HepG2 (cell line): Measurements from ENCODE around the gene C20orf96. TPM values are rescaled to one million over a fixed set of nuclear protein-coding genes. Genes with fewer than 3 reads are reported as not detected.
A peak's percentile ranks its signal among the peaks of the same experiment; 100 is the strongest.

Experiments used
- HDAC6 ChIP-seq: fragments of 200-600 bp; sonication (generic); IDR thresholded peaks from 2 replicates; pipeline ENCODE4 v1.7.0; 2017; ENCODE audit warnings: mild to moderate bottlenecking, antibody characterized with exemption, low read length, low read depth
- HMG20A ChIP-seq: IDR thresholded peaks from 2 replicates; pipeline ENCODE4 v1.6.1; 2016; ENCODE audit warnings: borderline replicate concordance
- KAT2B ChIP-seq: fragments of 150-350 bp; IDR thresholded peaks from 2 replicates; pipeline ENCODE4 v1.6.1; 2014; ENCODE audit warnings: low read depth, low read length, borderline replicate concordance
- KLF12 ChIP-seq: sonication (generic); formaldehyde crosslinking; IDR thresholded peaks from 2 replicates; pipeline ENCODE4 v1.4.0; 2020; ENCODE audit warnings: missing genetic modification reagents, borderline replicate concordance
- KLF15 ChIP-seq: sonication (generic); formaldehyde crosslinking; IDR thresholded peaks from 2 replicates; pipeline ENCODE4 v1.8.1; 2023; ENCODE audit warnings: borderline replicate concordance, mild to moderate bottlenecking, inconsistent platforms, missing genetic modification reagents, mixed read lengths
- KLF9 ChIP-seq: IDR thresholded peaks from 2 replicates; pipeline ENCODE4 v1.6.1; 2016; ENCODE audit warnings: low read depth
- NAIF1 ChIP-seq: sonication (generic); formaldehyde crosslinking; IDR thresholded peaks from 2 replicates; pipeline ENCODE4 v1.5.0; 2020; ENCODE audit warnings: mild to moderate bottlenecking, missing genetic modification reagents, borderline replicate concordance
- NFYC ChIP-seq: IDR thresholded peaks from 2 replicates; pipeline ENCODE4 v1.6.1; 2016; ENCODE audit warnings: missing genetic modification reagents, missing compliant biosample characterization
- NONO ChIP-seq, 2 experiments: fragments of 450-650 bp in 1 of 2; sonication (generic) in 1 of 2; formaldehyde crosslinking in 1 of 2; IDR thresholded peaks in 1 of 2; conservative IDR thresholded peaks in 1 of 2; 2 replicates each; pipeline versions ENCODE4 v1.6.1 to v1.8.0; 2017 to 2022; ENCODE audit warnings: mild to moderate bottlenecking in 1 of 2, missing genetic modification reagents in 1 of 2, moderate library complexity in 1 of 2
- PHF21A ChIP-seq: sonication (generic); formaldehyde crosslinking; IDR thresholded peaks from 2 replicates; pipeline ENCODE4 v1.5.0; 2020; ENCODE audit warnings: mild to moderate bottlenecking, missing genetic modification reagents
- POLR2A ChIP-seq, 2 experiments: IDR thresholded peaks; 2 replicates each; pipeline ENCODE4 v1.6.1; 2011; ENCODE audit warnings: low read depth in 2 of 2, low read length in 2 of 2, mild to moderate bottlenecking in 1 of 2, moderate library complexity in 1 of 2; ENCODE audit not compliant: insufficient read depth in 1 of 2
- PTBP1 ChIP-seq: fragments of 200-400 bp; formaldehyde crosslinking; IDR thresholded peaks from 2 replicates; pipeline ENCODE4 v1.6.1; 2018; ENCODE audit warnings: low read length, low read depth; ENCODE audit not compliant: poor library complexity, severe bottlenecking
- RAD21 ChIP-seq: fragments of 450-650 bp; formaldehyde crosslinking; IDR thresholded peaks from 2 replicates; pipeline ENCODE4 v1.5.0; 2020; ENCODE audit warnings: mild to moderate bottlenecking
- RELA ChIP-seq: sonication (generic); formaldehyde crosslinking; IDR thresholded peaks from 2 replicates; pipeline ENCODE4 v1.4.0; 2020; ENCODE audit warnings: missing genetic modification reagents
- REXO4 ChIP-seq: sonication (generic); formaldehyde crosslinking; IDR thresholded peaks from 2 replicates; pipeline ENCODE4 v1.8.0; 2022; ENCODE audit warnings: missing genetic modification reagents, mild to moderate bottlenecking, borderline replicate concordance
- SNRNP70 ChIP-seq: fragments of 200-400 bp; formaldehyde crosslinking; IDR thresholded peaks from 2 replicates; pipeline ENCODE4 v1.6.1; 2017; ENCODE audit warnings: mild to moderate bottlenecking, low read depth, low read length, moderate library complexity
- TCF7 ChIP-seq: sonication (generic); IDR thresholded peaks from 2 replicates; pipeline ENCODE4 v1.6.1; 2016; ENCODE audit warnings: antibody characterized with exemption, low read depth
- YEATS4 ChIP-seq: sonication (generic); formaldehyde crosslinking; IDR thresholded peaks from 2 replicates; pipeline ENCODE4 v1.4.0; 2020; ENCODE audit warnings: missing genetic modification reagents, borderline replicate concordance
- ZBTB7A ChIP-seq: sonication (generic); formaldehyde crosslinking; IDR thresholded peaks from 2 replicates; pipeline ENCODE4 v1.8.0; 2022; ENCODE audit warnings: mild to moderate bottlenecking, missing genetic modification reagents
- ZNF230 ChIP-seq: sonication (generic); formaldehyde crosslinking; IDR thresholded peaks from 2 replicates; pipeline ENCODE4 v1.4.0; 2020; ENCODE audit warnings: mild to moderate bottlenecking, missing genetic modification reagents
- ZNF263 ChIP-seq: sonication (generic); formaldehyde crosslinking; IDR thresholded peaks from 2 replicates; pipeline ENCODE4 v1.4.0; 2020; ENCODE audit warnings: missing genetic modification reagents
- ZNF264 ChIP-seq: sonication (generic); formaldehyde crosslinking; IDR thresholded peaks from 2 replicates; pipeline ENCODE4 v1.4.0; 2020; ENCODE audit warnings: missing genetic modification reagents
- ZNF335 ChIP-seq: sonication (generic); formaldehyde crosslinking; IDR thresholded peaks from 2 replicates; pipeline ENCODE4 v1.4.0; 2020; ENCODE audit warnings: missing genetic modification reagents
- ZNF451 ChIP-seq: sonication (generic); formaldehyde crosslinking; IDR thresholded peaks from 2 replicates; pipeline ENCODE4 v1.5.0; 2020; ENCODE audit warnings: mild to moderate bottlenecking, missing genetic modification reagents
- ZNF569 ChIP-seq: sonication (generic); formaldehyde crosslinking; IDR thresholded peaks from 2 replicates; pipeline ENCODE4 v1.5.0; 2020; ENCODE audit warnings: mild to moderate bottlenecking, missing genetic modification reagents, moderate library complexity, borderline replicate concordance
- ZNF83 ChIP-seq: sonication (generic); formaldehyde crosslinking; IDR thresholded peaks from 2 replicates; pipeline ENCODE4 v1.4.0; 2020; ENCODE audit warnings: missing genetic modification reagents, mild to moderate bottlenecking, borderline replicate concordance
- polyA plus RNA-seq, 8 experiments: library from polyadenylated mRNA; depleted of rRNA in 3 of 8; stranded (reverse) in 7 of 8; unstranded in 1 of 8; fragments of >200 nt; fragmentation: Illumina TruSeq in 4 of 8; extraction: Trizol in 4 of 8; gene quantifications; 2 replicates each; pipeline versions ENCODE4 v1.2.1 to v1.2.3, GENCODE V29; 2011 to 2016; ENCODE audit warnings: low read depth in 4 of 8, missing spikeins in 1 of 8, mixed read lengths in 1 of 8; ENCODE audit not compliant: insufficient read depth in 1 of 8
- total RNA-seq, 5 experiments: library from RNA; depleted of rRNA; stranded (reverse); fragments of >200 nt; fragmentation: Illumina TruSeq; extraction: Trizol; gene quantifications; 2 replicates each; pipeline ENCODE4 v1.2.3, GENCODE V29; 2016; ENCODE audit warnings: low read depth in 1 of 5
- TF ChIP-seq, protein P1 (sequence below): sonication (generic); formaldehyde crosslinking; conservative IDR thresholded peaks from 2 replicates; pipeline ENCODE4 v1.4.0; 2020; ENCODE audit warnings: missing genetic modification reagents
- TF ChIP-seq, protein P2 (sequence below): sonication (generic); formaldehyde crosslinking; IDR thresholded peaks from 2 replicates; pipeline ENCODE4 v1.4.0; 2020; ENCODE audit warnings: mild to moderate bottlenecking, missing genetic modification reagents
- TF ChIP-seq, protein P3 (sequence below): sonication (generic); formaldehyde crosslinking; IDR thresholded peaks from 2 replicates; pipeline ENCODE4 v1.8.0; 2022; ENCODE audit warnings: mild to moderate bottlenecking, missing genetic modification reagents, moderate library complexity

C20orf96 gene
- total and polyA plus RNA-seq, 2 of the 13 experiments (the other 11 are each of a cell fraction or from before 2014, with no cell fraction given): 3.8 to 20.6 TPM

DNA sequence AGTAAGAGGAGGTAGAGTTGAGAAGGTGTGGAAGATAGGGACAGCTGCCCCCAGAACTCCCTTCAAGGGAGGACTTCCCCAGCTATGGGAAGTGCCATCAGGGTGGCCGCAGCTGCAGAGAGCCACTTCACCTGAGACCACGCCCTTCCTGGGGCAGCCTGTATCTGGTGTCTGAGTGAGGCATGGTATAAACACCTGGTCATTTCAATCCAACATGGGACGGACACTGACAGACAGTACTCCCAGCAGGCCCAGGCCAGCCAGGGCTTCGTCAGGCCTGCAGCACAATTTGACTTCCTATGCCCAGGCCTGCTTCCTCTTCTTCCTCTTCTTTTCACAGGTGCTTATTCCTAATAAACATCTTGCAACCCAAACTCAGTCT, 39.3 kb upstream of the C20orf96 start (continued):
- TF ChIP-seq ZNF264 (CRISPR knock-in tag) (no peak), ZNF569 (CRISPR knock-in tag) (no peak), ZNF335 (CRISPR knock-in tag) (no peak), KLF12 (CRISPR knock-in tag) (peak; percentile 31; the same call in 1 of the 2 replicates), ZNF263 (CRISPR knock-in tag) (peak; percentile 44; the same call in 1 of the 2 replicates), NAIF1 (CRISPR knock-in tag) (no peak), HDAC6 (no peak), PHF21A (CRISPR knock-in tag) (no peak), HMG20A (CRISPR knock-in tag) (no peak), SNRNP70 (no peak), ZNF83 (CRISPR knock-in tag) (no peak), KLF9 (CRISPR knock-in tag) (no peak), PTBP1 (no peak), RELA (CRISPR knock-in tag) (no peak), ZBTB7A (CRISPR knock-in tag) (no peak), YEATS4 (CRISPR knock-in tag) (no peak), REXO4 (no peak), KAT2B (no peak), POLR2A (IDR thresholded peaks at IDR 0.05; ENCODE audit: insufficient read depth in 1 of 2, low read depth in 2 of 2, low read length in 2 of 2) (peak in 1 of 2 experiments; percentile 51; a peak in 2 of 4 replicates), NFYC (CRISPR knock-in tag) (no peak), ZNF451 (CRISPR knock-in tag) (no peak), ZNF230 (CRISPR knock-in tag) (no peak), KLF15 (CRISPR knock-in tag) (no peak), TCF7 (no peak), RAD21 (CRISPR knock-in tag) (no peak), NONO (IDR thresholded peaks at IDR 0.05) (no peak), NONO (CRISPR knock-in tag; conservative IDR thresholded peaks at IDR 0.05) (no peak)
- TF ChIP-seq, protein P1, sequence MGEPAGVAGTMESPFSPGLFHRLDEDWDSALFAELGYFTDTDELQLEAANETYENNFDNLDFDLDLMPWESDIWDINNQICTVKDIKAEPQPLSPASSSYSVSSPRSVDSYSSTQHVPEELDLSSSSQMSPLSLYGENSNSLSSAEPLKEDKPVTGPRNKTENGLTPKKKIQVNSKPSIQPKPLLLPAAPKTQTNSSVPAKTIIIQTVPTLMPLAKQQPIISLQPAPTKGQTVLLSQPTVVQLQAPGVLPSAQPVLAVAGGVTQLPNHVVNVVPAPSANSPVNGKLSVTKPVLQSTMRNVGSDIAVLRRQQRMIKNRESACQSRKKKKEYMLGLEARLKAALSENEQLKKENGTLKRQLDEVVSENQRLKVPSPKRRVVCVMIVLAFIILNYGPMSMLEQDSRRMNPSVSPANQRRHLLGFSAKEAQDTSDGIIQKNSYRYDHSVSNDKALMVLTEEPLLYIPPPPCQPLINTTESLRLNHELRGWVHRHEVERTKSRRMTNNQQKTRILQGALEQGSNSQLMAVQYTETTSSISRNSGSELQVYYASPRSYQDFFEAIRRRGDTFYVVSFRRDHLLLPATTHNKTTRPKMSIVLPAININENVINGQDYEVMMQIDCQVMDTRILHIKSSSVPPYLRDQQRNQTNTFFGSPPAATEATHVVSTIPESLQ (CRISPR knock-in tag): no peak
- TF ChIP-seq, protein P2, sequence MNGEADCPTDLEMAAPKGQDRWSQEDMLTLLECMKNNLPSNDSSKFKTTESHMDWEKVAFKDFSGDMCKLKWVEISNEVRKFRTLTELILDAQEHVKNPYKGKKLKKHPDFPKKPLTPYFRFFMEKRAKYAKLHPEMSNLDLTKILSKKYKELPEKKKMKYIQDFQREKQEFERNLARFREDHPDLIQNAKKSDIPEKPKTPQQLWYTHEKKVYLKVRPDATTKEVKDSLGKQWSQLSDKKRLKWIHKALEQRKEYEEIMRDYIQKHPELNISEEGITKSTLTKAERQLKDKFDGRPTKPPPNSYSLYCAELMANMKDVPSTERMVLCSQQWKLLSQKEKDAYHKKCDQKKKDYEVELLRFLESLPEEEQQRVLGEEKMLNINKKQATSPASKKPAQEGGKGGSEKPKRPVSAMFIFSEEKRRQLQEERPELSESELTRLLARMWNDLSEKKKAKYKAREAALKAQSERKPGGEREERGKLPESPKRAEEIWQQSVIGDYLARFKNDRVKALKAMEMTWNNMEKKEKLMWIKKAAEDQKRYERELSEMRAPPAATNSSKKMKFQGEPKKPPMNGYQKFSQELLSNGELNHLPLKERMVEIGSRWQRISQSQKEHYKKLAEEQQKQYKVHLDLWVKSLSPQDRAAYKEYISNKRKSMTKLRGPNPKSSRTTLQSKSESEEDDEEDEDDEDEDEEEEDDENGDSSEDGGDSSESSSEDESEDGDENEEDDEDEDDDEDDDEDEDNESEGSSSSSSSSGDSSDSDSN (CRISPR knock-in tag): peak; percentile 58
- TF ChIP-seq, protein P3, sequence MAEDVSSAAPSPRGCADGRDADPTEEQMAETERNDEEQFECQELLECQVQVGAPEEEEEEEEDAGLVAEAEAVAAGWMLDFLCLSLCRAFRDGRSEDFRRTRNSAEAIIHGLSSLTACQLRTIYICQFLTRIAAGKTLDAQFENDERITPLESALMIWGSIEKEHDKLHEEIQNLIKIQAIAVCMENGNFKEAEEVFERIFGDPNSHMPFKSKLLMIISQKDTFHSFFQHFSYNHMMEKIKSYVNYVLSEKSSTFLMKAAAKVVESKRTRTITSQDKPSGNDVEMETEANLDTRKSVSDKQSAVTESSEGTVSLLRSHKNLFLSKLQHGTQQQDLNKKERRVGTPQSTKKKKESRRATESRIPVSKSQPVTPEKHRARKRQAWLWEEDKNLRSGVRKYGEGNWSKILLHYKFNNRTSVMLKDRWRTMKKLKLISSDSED: no peak
